AG09309 (cell line): ENCODE data around the gene ANLN.

ENCODE experiments used
- DNase-seq: peaks from one replicate; pipeline ENCODE4 v3.0.0-alpha.2; 2010; ENCODE audit warnings: low read depth
- H3K4me3 ChIP-seq: 2 replicates; pipeline ENCODE4 v1.5.1; 2011; ENCODE audit warnings: mild to moderate bottlenecking, low read depth, low read length, moderate library complexity; ENCODE audit not compliant: control insufficient read depth
- TF ChIP-seq, protein P1 (sequence below): IDR thresholded peaks from 2 replicates; pipeline ENCODE4 v1.5.1; 2011; ENCODE audit warnings: mild to moderate bottlenecking, low read depth, low read length, inconsistent platforms; ENCODE audit not compliant: insufficient read depth, control insufficient read depth; ENCODE audit errors: missing control alignments

Gene ANLN

DNA sequence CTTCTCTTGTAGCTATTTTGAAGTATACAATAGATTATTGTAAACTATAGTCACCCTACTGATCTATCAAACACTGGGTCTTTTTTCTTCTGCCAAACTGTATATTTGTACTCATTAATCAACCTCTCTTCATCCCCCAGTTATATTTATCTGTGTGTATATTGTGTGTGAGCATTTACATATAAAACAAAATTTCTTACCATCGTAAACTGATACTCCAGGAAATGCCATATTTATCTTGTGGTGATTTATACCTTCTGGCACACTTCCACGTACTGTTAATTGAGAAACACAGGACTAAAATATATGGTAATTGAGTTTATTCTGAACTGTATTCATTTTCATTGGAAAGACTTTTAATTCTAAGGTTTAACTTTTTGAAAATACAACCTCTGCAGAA is 18.9 kb downstream of the ANLN start:
- TF ChIP-seq, protein P1, sequence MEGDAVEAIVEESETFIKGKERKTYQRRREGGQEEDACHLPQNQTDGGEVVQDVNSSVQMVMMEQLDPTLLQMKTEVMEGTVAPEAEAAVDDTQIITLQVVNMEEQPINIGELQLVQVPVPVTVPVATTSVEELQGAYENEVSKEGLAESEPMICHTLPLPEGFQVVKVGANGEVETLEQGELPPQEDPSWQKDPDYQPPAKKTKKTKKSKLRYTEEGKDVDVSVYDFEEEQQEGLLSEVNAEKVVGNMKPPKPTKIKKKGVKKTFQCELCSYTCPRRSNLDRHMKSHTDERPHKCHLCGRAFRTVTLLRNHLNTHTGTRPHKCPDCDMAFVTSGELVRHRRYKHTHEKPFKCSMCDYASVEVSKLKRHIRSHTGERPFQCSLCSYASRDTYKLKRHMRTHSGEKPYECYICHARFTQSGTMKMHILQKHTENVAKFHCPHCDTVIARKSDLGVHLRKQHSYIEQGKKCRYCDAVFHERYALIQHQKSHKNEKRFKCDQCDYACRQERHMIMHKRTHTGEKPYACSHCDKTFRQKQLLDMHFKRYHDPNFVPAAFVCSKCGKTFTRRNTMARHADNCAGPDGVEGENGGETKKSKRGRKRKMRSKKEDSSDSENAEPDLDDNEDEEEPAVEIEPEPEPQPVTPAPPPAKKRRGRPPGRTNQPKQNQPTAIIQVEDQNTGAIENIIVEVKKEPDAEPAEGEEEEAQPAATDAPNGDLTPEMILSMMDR = no peak
- no peak for DNase-seq
- no peak overlapping the region for H3K4me3 ChIP-seq

DNA sequence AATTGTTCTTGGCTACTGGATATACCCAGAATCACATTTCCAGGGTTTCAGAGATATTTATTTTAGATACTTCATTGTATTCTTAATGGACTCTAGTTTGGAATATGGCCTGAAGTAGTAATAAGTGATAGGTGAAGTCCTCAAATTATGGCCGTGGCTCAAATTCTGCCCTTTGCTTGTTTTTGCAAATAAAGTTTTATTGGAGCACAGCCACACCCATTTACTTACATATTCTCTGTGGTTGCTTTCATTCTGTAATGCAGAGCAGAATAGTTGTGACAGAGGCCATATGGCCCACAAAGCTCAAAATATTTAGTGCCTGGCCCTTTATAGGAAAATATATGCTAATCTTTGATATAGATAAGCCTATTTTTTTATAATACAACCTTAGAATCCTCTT is 19.5 kb downstream of the ANLN start:
- TF ChIP-seq, protein P1 = no peak
- DNase-seq = no peak

DNA sequence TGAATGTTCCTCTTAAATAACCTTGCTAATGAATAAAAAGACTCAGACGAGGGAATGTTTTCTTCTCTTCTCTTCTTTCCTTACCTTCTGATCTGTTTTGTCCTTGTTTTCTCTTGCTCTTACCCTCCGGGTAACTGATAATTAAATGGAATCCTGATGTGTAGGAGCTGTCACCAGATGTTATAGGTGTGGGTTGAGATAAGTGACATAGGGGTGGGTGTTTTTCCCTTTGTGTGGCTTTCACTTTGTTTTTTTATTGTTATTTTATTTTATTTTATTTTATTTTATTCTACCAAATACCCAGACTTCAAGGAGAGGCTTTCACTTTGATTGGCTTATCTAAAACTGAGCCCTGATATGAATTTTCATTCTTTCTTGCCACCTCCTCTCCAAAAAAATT is 25.5 kb downstream of the ANLN start:
- TF ChIP-seq, protein P1 = no peak
- no peak overlapping the region for H3K4me3 ChIP-seq
- no peak for DNase-seq

More for the DNA sequence above, 19.5 kb downstream of the ANLN start:
- H3K4me3 ChIP-seq = no peak overlapping the region

DNA sequence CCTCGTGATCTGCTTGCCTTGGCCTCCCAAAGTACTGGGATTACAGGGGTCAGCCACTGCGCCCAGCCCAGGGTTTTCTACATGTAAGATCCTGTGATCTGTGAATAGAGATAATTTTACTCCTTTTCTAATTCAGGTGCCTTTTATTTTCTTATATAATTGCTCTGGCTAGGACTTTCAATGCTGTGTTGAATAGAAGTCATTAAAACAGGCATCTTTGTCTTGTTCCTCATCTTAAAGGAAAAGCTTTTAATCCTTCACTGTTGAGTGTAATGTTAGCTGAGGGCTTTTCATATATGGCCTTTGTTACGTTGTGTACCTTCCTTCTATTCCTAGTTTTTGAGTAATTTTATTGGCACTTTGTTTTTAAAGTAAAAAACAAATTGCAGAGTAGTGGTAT is 26.6 kb downstream of the ANLN start:
- no peak for DNase-seq
- TF ChIP-seq, protein P1 = no peak
- no peak overlapping the region for H3K4me3 ChIP-seq

DNA sequence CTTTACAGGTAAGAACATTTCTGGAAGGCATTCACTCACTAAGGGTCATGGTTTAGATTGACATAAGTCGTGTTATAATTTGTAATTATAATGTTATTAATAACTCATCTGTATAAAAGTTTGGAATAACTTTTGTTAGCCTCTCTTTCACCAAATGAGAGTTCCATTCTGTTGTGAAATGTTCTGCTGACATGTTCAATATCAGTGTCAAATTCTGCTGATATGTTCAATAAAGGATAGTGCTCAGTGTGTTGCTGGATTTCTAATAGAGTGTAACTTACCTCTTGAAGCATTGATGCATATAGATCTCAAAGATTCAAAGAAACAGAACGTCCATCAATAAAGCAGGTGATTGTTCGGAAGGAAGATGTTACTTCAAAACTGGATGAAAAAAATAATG is 30.6 kb downstream of the ANLN start:
- no peak for DNase-seq
- TF ChIP-seq, protein P1 = no peak
- H3K4me3 ChIP-seq = no peak overlapping the region

GRCh38 chr7:36422072-36422471 is 32.4 kb downstream of the ANLN start:
- TF ChIP-seq, protein P1 = no peak
- H3K4me3 ChIP-seq = no peak overlapping the region
- no peak for DNase-seq

GRCh38 chr7:36423633-36424032 is 34.0 kb downstream of the ANLN start:
- TF ChIP-seq, protein P1 = no peak
- DNase-seq = no peak
- no peak overlapping the region for H3K4me3 ChIP-seq
